Erythroblast (primary cell): ENCODE data around the gene TRPM8.

Experiments used
- GATA1 ChIP-seq: IDR thresholded peaks from 2 replicates; pipeline ENCODE4 v1.6.1; 2011; ENCODE audit warnings: low read depth, mild to moderate bottlenecking, control low read depth, low read length, moderate library complexity
- POLR2A ChIP-seq: IDR thresholded peaks from 2 replicates; pipeline ENCODE4 v1.6.1; 2011; ENCODE audit warnings: mild to moderate bottlenecking, low read length

DNA sequence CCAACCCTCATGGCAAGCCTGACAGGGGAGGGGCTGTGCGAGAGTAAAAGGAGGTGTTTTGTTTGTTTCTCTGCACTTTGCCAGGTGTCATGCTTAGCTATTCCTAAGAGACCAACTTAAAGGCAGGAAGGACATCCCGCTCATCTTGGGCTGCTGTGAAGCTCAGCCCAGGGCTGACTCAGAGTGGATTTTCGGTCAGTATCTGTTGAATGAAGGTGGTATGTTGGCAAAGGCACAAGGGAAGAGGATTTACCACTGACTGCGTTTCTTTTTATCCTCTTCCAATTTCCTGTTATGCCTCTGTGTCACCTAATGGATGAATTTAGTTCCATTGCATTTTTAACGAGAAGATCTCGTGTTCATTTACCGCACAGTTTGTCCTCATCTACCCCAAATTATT lies 18.9 kb downstream of the TRPM8 start:
- no peak for TF ChIP-seq POLR2A
- TF ChIP-seq GATA1, result no peak
